ENCODE results near the gene SLC38A10. TPM values are rescaled to one million over a fixed set of nuclear protein-coding genes. Genes with fewer than 3 reads are reported as not detected.

Gene SLC38A10
- total RNA-seq, 1 experiment from 2014 or later: 75.1 TPM

DNA sequence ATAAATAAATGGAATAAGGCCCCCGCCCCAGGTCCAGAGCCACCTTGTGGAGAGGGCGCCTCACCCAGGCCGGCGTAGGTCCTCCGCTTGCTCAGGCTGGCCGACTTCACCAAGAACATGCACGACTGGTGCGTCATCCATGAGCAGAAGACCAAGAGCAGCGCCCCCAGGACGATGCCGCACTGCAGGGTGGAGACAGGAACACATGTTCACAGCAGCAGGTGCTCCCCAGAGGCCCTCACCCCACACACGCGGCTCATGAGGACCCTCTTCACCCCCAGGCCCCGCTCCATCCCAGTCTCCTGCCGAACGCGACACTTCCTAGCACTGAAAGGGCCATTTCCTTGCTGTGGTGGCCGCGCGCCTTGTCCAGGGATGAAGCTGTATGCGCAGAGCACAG, 5.5 kb downstream of the SLC38A10 start:
- Histone ChIP-seq H3K36me3 (ENCODE audit: insufficient read depth, low read length, poor library complexity, severe bottlenecking) (peaks cover 8% of the 10 kb centered on the region), H3K4me1 (ENCODE audit: insufficient read depth, low read length, poor library complexity, severe bottlenecking) (no peaks in the 10 kb centered on the region), H3K4me3 (ENCODE audit: low read depth, low read length, poor library complexity, severe bottlenecking) (no peak overlapping the region), H3K27ac (ENCODE audit: low read depth, low read length, poor library complexity, severe bottlenecking) (no peak overlapping the region), H3K9me3 (ENCODE audit: low read depth, low read length, poor library complexity, severe bottlenecking) (no peaks in the 10 kb centered on the region), H3K27me3 (replicated peaks; ENCODE audit: insufficient read depth, low read depth, low read length, poor library complexity) (no peaks in the 10 kb centered on the region)
- DNase-seq (ENCODE audit: low spot score): no peak
- ChIA-PET CTCF (no interaction called here), POLR2A (ENCODE audit: low non-redundant PET) (no interaction called here)
- no peak for TF ChIP-seq EZH2 (IDR thresholded peaks at IDR 0.05; ENCODE audit: borderline replicate concordance, low read depth, low read length, poor library complexity, severe bottlenecking)
- TF ChIP-seq, protein P1, sequence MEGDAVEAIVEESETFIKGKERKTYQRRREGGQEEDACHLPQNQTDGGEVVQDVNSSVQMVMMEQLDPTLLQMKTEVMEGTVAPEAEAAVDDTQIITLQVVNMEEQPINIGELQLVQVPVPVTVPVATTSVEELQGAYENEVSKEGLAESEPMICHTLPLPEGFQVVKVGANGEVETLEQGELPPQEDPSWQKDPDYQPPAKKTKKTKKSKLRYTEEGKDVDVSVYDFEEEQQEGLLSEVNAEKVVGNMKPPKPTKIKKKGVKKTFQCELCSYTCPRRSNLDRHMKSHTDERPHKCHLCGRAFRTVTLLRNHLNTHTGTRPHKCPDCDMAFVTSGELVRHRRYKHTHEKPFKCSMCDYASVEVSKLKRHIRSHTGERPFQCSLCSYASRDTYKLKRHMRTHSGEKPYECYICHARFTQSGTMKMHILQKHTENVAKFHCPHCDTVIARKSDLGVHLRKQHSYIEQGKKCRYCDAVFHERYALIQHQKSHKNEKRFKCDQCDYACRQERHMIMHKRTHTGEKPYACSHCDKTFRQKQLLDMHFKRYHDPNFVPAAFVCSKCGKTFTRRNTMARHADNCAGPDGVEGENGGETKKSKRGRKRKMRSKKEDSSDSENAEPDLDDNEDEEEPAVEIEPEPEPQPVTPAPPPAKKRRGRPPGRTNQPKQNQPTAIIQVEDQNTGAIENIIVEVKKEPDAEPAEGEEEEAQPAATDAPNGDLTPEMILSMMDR (conservative IDR thresholded peaks at IDR 0.05; ENCODE audit: low read depth, low read length): no peak
- intact Hi-C loops (cut with micrococcal nuclease; ENCODE audit: unreplicated experiment): loop anchor here (5.0 to 10.0 kb wide), 2 partner anchors 105 to 183 kb away; partner anchors contain the start of gene BAHCC1
- BruUV-seq (replicated peaks): no TSS peak

GRCh38 chr17:81288715-81289114, 6.4 kb downstream of the SLC38A10 start:
- TF ChIP-seq, protein P1 (conservative IDR thresholded peaks at IDR 0.05; ENCODE audit: low read depth, low read length): no peak
- DNase-seq (ENCODE audit: low spot score): no peak
- no TSS peak for BruUV-seq (replicated peaks)
- no peak overlapping the region for H3K4me3 ChIP-seq (ENCODE audit: low read depth, low read length, poor library complexity, severe bottlenecking)
- H3K27me3 ChIP-seq (replicated peaks; ENCODE audit: insufficient read depth, low read depth, low read length, poor library complexity): no peaks in the 10 kb centered on the region
- POLR2A ChIA-PET (ENCODE audit: low non-redundant PET): interaction anchor here (0.7 kb wide), 1 partner anchor 106 kb away, joined by 7 read pairs; the partner anchor contains the start of gene BAHCC1
- no peaks in the 10 kb centered on the region for H3K4me1 ChIP-seq (ENCODE audit: insufficient read depth, low read length, poor library complexity, severe bottlenecking)
- no peak overlapping the region for H3K27ac ChIP-seq (ENCODE audit: low read depth, low read length, poor library complexity, severe bottlenecking)
- intact Hi-C loops (cut with micrococcal nuclease; ENCODE audit: unreplicated experiment): no loop called here
- H3K9me3 ChIP-seq (ENCODE audit: low read depth, low read length, poor library complexity, severe bottlenecking): no peaks in the 10 kb centered on the region
- CTCF ChIA-PET: no interaction called here
- H3K36me3 ChIP-seq (ENCODE audit: insufficient read depth, low read length, poor library complexity, severe bottlenecking): peaks cover 8% of the 10 kb centered on the region

GRCh38 chr17:81287741-81288430, 7.2 kb downstream of the SLC38A10 start:
- no peak for DNase-seq (ENCODE audit: low spot score)
- Histone ChIP-seq H3K4me1 (ENCODE audit: insufficient read depth, low read length, poor library complexity, severe bottlenecking) (no peaks in the 10 kb centered on the region), H3K4me3 (ENCODE audit: low read depth, low read length, poor library complexity, severe bottlenecking) (no peak overlapping the region), H3K36me3 (ENCODE audit: insufficient read depth, low read length, poor library complexity, severe bottlenecking) (peaks cover 12% of the 10 kb centered on the region), H3K27ac (ENCODE audit: low read depth, low read length, poor library complexity, severe bottlenecking) (no peak overlapping the region), H3K9me3 (ENCODE audit: low read depth, low read length, poor library complexity, severe bottlenecking) (no peaks in the 10 kb centered on the region), H3K27me3 (replicated peaks; ENCODE audit: insufficient read depth, low read depth, low read length, poor library complexity) (no peaks in the 10 kb centered on the region)
- CTCF ChIA-PET: no interaction called here
- POLR2A ChIA-PET (ENCODE audit: low non-redundant PET): no interaction called here
- intact Hi-C loops (cut with micrococcal nuclease; ENCODE audit: unreplicated experiment): no loop called here
- no TSS peak for BruUV-seq (replicated peaks)
- TF ChIP-seq, protein P1 (conservative IDR thresholded peaks at IDR 0.05; ENCODE audit: low read depth, low read length): no peak
- TF ChIP-seq EZH2 (IDR thresholded peaks at IDR 0.05; ENCODE audit: borderline replicate concordance, low read depth, low read length, poor library complexity, severe bottlenecking): no peak
